ENCODE measurements around the gene ANTXR2.

ANTXR2 gene

DNA sequence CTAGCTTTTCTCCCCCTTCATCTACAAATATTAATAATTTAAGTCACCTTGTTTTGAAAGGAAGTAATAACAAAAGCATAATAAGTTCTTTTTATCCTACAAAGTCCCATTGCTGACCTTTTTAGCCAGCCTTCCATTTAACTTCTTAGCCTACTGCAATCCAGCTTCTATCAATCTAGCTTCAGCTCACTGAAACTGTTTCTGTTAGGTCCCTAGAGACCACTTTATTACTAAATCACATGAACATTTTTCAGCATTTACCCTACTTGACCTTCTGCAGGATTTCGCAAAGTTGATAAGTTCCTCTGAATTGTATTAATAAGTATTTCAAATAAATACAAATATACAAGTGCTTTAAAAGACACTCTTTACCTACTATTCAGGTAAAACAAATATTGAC lies 186.5 kb downstream of the ANTXR2 start:
- H3K36me3 ChIP-seq (replicated peaks): no peaks in the 10 kb centered on the region
- no peaks in the 10 kb centered on the region for H3K27me3 ChIP-seq (replicated peaks)
- TF ChIP-seq, protein P1, sequence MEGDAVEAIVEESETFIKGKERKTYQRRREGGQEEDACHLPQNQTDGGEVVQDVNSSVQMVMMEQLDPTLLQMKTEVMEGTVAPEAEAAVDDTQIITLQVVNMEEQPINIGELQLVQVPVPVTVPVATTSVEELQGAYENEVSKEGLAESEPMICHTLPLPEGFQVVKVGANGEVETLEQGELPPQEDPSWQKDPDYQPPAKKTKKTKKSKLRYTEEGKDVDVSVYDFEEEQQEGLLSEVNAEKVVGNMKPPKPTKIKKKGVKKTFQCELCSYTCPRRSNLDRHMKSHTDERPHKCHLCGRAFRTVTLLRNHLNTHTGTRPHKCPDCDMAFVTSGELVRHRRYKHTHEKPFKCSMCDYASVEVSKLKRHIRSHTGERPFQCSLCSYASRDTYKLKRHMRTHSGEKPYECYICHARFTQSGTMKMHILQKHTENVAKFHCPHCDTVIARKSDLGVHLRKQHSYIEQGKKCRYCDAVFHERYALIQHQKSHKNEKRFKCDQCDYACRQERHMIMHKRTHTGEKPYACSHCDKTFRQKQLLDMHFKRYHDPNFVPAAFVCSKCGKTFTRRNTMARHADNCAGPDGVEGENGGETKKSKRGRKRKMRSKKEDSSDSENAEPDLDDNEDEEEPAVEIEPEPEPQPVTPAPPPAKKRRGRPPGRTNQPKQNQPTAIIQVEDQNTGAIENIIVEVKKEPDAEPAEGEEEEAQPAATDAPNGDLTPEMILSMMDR (IDR thresholded peaks at IDR 0.05; ENCODE audit: low read depth, low read length, missing control alignments): no peak
- no peak overlapping the region for H3K4me3 ChIP-seq (ENCODE audit: low read depth, low read length)
- in situ Hi-C loops (cut with HindIII; ENCODE audit: low pct_ligation_motif_present, low sequenced_read_pairs): no loop called here
- DNase-seq: no peak
- H3K27ac ChIP-seq: no peak overlapping the region

DNA sequence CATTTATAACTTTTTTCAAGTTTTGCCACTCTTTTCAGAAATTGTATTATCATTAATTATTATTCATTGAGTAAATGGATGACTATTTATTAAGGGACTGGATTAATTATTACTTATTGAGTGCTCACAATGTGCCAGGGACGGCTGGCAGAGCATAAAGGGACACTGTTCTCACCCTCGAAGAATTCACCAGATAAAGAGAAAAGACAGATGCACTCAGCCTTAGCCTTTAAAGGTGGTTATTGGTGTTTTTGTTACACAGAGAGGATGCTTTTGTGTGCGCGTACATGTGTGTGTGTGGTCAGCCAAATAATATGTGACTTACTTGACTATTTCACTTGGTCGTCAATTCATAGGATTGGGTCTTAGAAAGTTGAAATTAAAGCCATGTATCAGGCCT lies 187.0 kb downstream of the ANTXR2 start:
- TF ChIP-seq, protein P1 (IDR thresholded peaks at IDR 0.05; ENCODE audit: low read depth, low read length, missing control alignments): no peak
- in situ Hi-C loops (cut with HindIII; ENCODE audit: low pct_ligation_motif_present, low sequenced_read_pairs): no loop called here
- Histone ChIP-seq H3K36me3 (replicated peaks) (no peaks in the 10 kb centered on the region), H3K4me3 (ENCODE audit: low read depth, low read length) (no peak overlapping the region), H3K27me3 (replicated peaks) (no peaks in the 10 kb centered on the region), H3K27ac (no peak overlapping the region)
- no peak for DNase-seq

DNA sequence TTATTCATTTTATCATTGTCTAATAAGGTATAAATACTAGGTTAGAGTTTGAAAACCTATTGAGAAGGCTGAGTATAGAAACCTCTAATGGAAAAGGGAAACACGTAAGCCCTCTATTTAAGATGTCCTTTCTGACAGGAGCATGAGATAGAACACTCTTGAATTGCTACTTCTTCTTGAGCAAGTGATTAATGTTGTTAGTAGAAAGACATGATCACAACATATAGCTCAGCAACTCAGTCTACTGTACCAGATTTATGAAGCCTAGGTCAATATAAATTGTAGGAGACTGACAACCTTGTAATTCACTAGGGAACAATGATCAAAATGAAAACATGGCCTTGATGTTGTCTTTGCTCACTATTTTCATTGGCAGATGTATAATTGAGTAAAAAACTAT lies 189.7 kb downstream of the ANTXR2 start:
- H3K36me3 ChIP-seq (replicated peaks): no peaks in the 10 kb centered on the region
- DNase-seq: no peak
- H3K27ac ChIP-seq: no peak overlapping the region
- H3K4me3 ChIP-seq (ENCODE audit: low read depth, low read length): no peak overlapping the region
- in situ Hi-C loops (cut with HindIII; ENCODE audit: low pct_ligation_motif_present, low sequenced_read_pairs): no loop called here
- H3K27me3 ChIP-seq (replicated peaks): no peaks in the 10 kb centered on the region
- TF ChIP-seq, protein P1 (IDR thresholded peaks at IDR 0.05; ENCODE audit: low read depth, low read length, missing control alignments): no peak

DNA sequence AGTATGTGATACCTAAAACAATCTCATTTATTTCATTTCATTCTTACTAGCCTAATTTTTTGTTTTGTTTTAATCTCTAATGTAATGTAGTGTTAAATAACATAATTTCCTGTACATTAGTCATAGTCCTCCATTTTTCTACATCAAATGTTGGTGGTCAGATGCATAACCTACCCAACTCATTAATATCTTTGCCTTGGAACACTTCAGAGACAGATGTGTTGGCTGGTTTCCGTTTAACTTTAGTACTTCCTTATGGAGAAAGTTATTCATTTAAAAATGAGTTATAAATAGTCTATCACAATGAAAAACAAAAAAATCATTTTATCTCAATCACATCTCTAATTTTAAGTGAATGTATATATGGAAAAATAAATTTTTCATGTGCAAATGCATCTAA lies 190.2 kb downstream of the ANTXR2 start:
- TF ChIP-seq, protein P1 (IDR thresholded peaks at IDR 0.05; ENCODE audit: low read depth, low read length, missing control alignments): no peak
- in situ Hi-C loops (cut with HindIII; ENCODE audit: low pct_ligation_motif_present, low sequenced_read_pairs): no loop called here
- no peak for DNase-seq
- Histone ChIP-seq H3K36me3 (replicated peaks) (no peaks in the 10 kb centered on the region), H3K27me3 (replicated peaks) (no peaks in the 10 kb centered on the region), H3K4me3 (ENCODE audit: low read depth, low read length) (no peak overlapping the region), H3K27ac (no peak overlapping the region)

DNA sequence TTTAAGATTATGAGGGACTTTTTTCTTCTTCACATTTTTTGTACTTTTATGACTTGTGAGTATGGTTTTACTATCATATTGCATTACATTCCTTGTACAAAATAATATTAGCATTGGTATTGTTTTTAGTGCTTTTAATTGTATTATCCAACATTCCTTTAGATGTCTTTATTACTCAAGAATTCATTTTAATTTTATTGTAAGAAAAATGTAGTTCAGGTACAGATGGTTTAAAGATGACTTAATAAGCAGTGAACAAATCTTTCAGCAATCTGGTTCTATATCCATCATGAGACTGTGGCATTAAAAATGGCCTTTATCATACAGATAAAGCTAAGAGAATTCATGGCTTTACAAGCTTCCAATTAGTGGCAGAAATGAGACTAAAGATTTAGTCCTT lies 191.6 kb downstream of the ANTXR2 start:
- H3K4me3 ChIP-seq (ENCODE audit: low read depth, low read length): no peak overlapping the region
- in situ Hi-C loops (cut with HindIII; ENCODE audit: low pct_ligation_motif_present, low sequenced_read_pairs): no loop called here
- no peak for DNase-seq

DNA sequence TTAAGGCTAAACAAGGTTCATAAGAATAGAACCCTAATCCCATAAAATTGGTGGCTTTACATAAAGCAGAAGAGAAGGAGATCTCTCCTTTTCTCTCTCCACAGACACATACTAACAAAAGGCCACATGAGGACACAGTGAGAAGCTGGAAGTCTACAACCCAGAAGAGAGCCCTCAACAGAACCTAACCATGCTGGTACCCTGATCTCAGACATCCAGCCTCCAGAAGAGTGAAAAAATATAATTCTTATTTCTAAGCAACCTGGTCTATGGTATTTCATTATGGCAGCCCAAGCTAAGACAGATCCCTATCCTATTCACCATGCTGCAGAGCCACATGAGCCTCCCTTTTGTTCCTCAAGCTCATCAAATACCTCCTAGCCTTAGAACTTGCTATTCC lies 195.5 kb downstream of the ANTXR2 start:
- no peak overlapping the region for H3K27ac ChIP-seq
- no peaks in the 10 kb centered on the region for H3K36me3 ChIP-seq (replicated peaks)
- no peak overlapping the region for H3K4me3 ChIP-seq (ENCODE audit: low read depth, low read length)
- DNase-seq: no peak
- no peaks in the 10 kb centered on the region for H3K27me3 ChIP-seq (replicated peaks)
- in situ Hi-C loops (cut with HindIII; ENCODE audit: low pct_ligation_motif_present, low sequenced_read_pairs): no loop called here
- TF ChIP-seq, protein P1 (IDR thresholded peaks at IDR 0.05; ENCODE audit: low read depth, low read length, missing control alignments): no peak

More for the DNA sequence above, 191.6 kb downstream of the ANTXR2 start:
- TF ChIP-seq, protein P1 (IDR thresholded peaks at IDR 0.05; ENCODE audit: low read depth, low read length, missing control alignments): no peak
- H3K36me3 ChIP-seq (replicated peaks): no peaks in the 10 kb centered on the region
- H3K27me3 ChIP-seq (replicated peaks): no peaks in the 10 kb centered on the region
- H3K27ac ChIP-seq: no peak overlapping the region
